Liver (tissue), 3 donors: Measurements from ENCODE around the gene VAMP1.

Experiments used
- ATF3 ChIP-seq: IDR thresholded peaks from 2 replicates; pipeline ENCODE4 v1.6.1; 2016; ENCODE audit warnings: antibody characterized with exemption
- CTCF ChIP-seq: fragments of 150-350 bp; IDR thresholded peaks from 2 replicates; pipeline ENCODE4 v1.5.1; 2017; ENCODE audit warnings: improper control_type of control experiment, low read depth, low read length; ENCODE audit not compliant: missing input control
- EGR1 ChIP-seq, 2 donors: IDR thresholded peaks; 2 replicates each; pipeline ENCODE4 v1.6.1; 2016 to 2018; ENCODE audit warnings: antibody characterized with exemption in 2 of 2, low read depth in 2 of 2
- HNF4A ChIP-seq, 2 donors: conservative IDR thresholded peaks; 2 replicates each; pipeline ENCODE4 v1.6.1; 2016; ENCODE audit warnings: antibody characterized with exemption in 2 of 2, mild to moderate bottlenecking in 2 of 2
- JUND ChIP-seq, 2 donors: IDR thresholded peaks; 2 replicates each; pipeline ENCODE4 v1.6.1; 2016; ENCODE audit warnings: antibody characterized with exemption in 2 of 2
- MAX ChIP-seq: IDR thresholded peaks from 2 replicates; pipeline ENCODE4 v1.6.1; 2016; ENCODE audit warnings: antibody characterized with exemption
- RAD21 ChIP-seq, 2 donors: IDR thresholded peaks; 2 replicates each; pipeline ENCODE4 v1.6.1; 2016; ENCODE audit warnings: antibody characterized with exemption in 2 of 2, mild to moderate bottlenecking in 2 of 2
- REST ChIP-seq: IDR thresholded peaks from 2 replicates; pipeline ENCODE4 v1.6.1; 2016; ENCODE audit warnings: antibody characterized with exemption, mild to moderate bottlenecking
- SP1 ChIP-seq: IDR thresholded peaks from 2 replicates; pipeline ENCODE4 v1.6.1; 2018; ENCODE audit warnings: antibody characterized with exemption, mild to moderate bottlenecking
- TAF1 ChIP-seq: conservative IDR thresholded peaks from 2 replicates; pipeline ENCODE4 v1.6.1; 2016; ENCODE audit warnings: antibody characterized with exemption, mild to moderate bottlenecking
- YY1 ChIP-seq: IDR thresholded peaks from 2 replicates; pipeline ENCODE4 v1.6.1; 2016; ENCODE audit warnings: antibody characterized with exemption, mild to moderate bottlenecking
- donor health status: healthy.
- donor health status: healthy.

GRCh38 chr12:6424008-6424347 lies 46.5 kb downstream of the VAMP1 start:
- TF ChIP-seq CTCF (no peak), REST (no peak), YY1 (no peak), HNF4A (conservative IDR thresholded peaks at IDR 0.05) (no peak), ATF3 (no peak), EGR1 (IDR thresholded peaks at IDR 0.05; ENCODE audit: low read depth in 2 of 2) (no peak), JUND (IDR thresholded peaks at IDR 0.05) (no peak), TAF1 (no peak), RAD21 (IDR thresholded peaks at IDR 0.05) (no peak), SP1 (no peak), MAX (no peak)
